HG03378 (cell line): ENCODE results near the gene STIM1.
A peak's percentile ranks its signal among the peaks of the same experiment; 100 is the strongest.

Experiments used
- ATAC-seq: cut with Tn5 transposase; IDR thresholded peaks from one replicate; pipeline ENCODE4 v1.9.1; 2021; ENCODE audit warnings: mild to moderate bottlenecking, moderate library complexity; ENCODE audit not compliant: unreplicated experiment

STIM1 gene

DNA sequence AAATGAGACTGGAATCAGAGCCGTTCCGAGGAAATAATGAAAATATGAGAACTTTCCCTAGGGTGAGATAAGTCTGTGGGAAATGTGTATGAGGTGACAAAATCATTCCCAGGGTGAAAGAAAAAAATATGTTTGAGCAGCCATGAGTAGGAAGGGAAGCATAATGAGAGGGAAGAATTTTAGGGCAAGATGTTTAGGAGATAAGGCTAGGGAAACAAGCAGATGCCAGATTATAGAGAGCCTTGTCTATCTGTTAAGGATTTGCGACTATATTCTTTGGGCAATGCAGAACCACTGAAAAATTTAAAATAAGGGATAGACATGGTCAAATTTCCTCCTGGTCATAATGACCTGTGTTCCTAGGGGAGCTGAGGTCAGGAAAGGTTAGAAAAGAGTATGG, 54.4 kb downstream of the STIM1 start:
- no peak for ATAC-seq

DNA sequence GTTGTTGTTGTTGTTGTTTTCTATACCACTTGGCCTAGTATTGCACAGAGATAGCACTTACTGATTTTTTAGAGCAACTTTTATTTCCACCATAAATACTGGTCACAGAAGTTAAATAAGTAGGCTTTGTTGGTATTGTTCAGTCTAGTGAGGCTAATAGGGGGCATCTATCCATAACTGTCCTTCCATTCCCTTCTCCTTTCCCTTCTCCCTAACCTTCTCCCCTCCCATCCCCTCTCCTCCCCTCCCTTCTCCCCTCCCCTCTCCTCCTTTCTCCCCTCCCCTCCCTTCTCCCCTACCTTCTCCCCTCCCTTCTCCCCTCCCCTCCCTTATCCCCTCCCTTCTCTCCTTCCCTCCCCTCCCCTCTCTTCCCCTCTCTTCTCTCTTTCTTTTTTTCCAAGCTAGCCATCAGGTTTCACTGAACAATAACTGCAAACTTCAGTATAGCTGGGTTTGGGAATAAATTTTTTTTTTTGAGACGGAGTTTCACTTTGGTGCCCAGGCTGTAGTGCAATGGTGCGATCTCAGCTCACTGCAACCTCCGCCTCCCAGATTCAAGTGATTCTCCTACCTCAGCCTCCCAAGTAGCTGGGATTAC, 56.5 kb downstream of the STIM1 start:
- ATAC-seq = no peak

DNA sequence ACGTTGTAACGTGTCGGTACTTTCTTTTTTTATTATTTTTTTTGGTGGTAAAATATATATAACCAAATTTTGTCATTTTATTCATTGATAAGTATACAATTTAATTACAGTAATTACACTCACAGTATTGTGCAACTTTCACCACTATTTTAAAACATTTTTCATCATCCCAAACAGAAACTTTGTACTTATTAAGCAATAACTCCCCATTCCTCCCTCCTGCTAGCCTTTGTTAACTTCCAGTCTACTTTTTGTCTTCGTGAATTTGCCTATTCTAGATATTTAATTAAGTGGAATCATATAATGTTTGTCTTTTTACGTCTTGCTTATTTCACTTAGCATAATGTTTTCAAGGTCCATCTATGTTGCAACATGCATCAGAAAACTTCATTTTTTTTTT, 58.5 kb downstream of the STIM1 start:
- no peak for ATAC-seq

DNA sequence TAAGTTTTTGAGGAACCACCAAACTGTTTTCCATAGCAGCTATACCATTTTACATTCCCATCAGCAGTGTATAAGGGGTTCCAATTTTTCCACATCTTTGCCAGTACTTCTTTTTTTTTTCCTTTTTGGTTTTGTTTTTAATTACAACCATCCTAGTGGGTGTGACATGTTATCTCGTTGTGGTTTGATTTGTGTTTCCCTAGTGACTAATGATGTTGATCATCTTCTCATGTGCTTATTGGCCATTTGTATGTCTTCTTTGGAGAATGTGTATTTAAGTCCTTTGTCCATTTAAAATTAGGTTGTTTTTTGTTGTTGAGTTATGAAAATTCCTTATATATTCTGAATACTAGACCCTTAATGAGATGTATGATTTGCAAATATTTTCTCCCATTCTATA, 59.3 kb downstream of the STIM1 start:
- ATAC-seq = no peak

DNA sequence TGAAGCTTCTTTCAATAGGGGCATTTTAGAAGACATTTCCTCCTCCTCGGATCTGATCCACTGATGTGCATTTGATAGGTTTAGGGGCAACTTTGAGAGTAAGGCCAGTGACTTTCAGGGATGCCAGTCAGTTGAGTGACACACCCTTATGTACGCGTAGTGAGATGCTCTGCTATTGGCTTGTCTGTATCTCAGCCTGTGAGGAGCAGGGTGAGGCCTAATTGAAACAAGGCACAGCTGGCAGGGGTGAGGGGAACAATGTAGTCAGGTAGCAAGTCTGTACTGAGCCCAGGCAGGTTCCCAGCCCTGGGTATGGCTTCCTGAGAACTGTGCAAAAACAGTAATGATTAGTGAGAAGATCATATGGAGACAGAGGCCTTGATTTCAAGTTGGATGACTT, 61.5 kb downstream of the STIM1 start:
- no peak for ATAC-seq

DNA sequence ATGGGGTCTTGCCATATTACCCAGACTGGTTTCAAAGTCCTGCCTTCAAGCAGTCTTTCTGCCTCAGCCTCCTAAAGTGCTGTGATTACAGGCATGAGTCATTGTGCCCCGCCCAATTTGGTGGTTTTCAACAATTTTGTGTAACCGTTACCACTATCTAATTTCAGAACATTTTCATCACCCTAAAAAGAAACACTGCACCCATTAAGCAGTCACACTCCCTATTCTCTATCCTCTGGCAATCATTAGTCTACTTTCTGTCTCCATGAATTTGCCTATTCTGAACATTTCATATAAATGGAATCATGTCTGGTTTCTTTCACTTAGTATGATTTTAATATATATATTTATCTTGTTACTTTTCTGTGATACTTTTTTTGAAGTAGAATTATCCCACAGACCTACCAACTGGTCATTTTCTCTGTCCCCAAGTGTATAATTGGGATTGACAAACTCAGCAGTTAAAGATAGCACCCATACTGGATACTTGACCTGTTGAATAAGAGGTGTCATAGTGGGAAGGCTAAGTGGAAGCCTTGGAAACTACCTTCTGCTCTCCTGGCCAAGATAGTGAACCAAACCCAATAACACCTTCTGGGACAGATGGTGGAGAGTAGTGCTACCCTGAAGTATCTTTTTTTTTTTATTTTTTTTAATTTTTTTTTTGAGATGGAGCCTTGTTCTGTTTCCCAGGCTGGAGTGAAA, 64.8 kb downstream of the STIM1 start:
- peak; percentile 80 for ATAC-seq

DNA sequence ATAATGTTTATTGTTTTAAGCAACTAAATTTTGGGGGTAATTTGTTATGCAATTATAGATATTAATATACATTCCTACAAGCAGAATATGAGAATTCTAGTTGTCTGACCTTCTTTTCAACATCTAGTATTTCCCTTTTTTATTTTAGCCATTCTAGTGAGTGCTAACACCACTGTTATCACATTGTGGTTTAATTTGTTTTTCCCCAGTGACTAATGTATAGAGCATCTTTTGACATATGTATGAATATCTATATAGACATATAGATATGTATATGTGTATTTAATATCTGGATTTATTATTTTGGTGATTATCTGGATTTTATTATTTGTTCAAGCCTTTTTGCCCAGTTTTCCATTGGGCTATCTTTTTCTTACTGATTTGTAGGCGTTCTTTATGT, 66.6 kb downstream of the STIM1 start:
- no peak for ATAC-seq

DNA sequence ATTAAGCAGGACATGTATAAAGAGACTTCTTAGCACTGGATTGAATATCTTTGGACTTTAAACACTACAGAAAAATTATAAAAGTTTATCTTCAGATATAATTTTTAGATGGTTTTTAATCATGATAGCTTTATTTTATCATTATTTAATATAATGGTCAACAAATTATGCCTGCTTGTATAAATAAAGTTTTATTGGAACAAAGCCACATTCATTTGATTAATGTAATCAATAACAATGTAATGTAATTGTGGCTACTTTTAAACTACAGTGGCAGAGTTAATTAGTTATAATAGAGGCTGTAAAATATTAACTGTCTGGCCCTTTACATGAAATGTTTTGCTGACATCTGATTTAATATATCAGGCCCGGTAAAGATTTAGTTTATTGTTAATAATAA, 70.0 kb downstream of the STIM1 start:
- ATAC-seq = no peak

DNA sequence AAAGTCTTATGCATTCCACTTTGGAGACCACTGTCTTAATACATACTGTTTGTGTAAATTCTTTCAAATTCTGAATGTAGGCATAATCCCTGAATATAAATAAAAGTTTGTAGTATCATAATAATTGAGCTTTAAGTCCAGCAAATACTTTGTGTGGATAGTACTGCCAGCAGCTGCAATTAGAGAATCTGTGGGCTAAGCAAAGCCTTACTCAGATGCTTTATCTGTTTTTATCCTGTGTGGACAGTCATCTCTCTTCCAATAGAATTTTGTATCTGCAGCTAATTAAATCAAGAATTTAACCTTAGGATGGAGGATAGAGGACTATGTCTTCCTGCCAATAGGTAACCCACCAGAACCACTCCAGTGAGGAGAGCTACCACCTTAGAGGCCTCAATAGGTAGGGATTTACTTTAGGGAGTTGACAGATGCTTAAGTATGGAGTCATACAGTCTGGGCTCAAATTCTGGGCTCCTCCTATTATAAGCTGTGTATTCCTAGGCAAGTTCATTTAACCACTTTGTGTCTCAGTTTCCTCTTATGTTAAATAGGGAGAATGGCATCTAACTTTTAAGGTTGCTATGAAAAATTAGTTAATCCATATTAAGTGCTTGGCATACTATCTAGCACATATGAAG, 71.1 kb downstream of the STIM1 start:
- no peak for ATAC-seq

DNA sequence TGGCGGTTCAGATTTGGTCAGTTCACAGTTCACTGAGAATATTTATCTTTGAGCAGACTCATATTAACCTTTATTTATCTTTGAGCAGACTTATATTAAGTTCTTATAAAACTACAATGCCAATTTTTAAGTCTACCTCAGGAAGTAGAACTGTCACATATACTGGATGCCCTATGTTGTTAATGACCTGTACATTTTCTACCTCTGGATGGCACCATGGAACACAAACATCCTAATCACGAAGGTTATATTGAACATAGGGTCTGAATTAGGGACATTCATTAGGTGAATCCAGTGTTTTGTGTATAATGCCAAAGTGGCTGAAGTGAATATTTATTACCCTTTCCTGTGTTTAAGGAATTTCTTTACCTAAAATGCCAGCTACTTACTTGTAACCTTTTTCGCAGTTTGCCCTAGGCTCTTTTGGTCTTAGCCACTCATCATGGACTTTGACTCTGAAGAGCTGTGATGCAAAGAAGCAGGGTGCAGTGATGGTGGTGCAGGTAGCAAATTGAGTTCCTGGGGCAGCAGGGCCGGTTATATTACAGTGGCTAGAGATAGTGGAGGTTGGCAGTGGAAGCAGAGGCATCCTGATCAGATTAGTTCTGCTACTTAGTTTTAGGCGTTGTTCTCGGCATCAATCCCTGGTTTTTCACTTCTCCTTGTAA, 71.8 kb downstream of the STIM1 start:
- no peak for ATAC-seq

DNA sequence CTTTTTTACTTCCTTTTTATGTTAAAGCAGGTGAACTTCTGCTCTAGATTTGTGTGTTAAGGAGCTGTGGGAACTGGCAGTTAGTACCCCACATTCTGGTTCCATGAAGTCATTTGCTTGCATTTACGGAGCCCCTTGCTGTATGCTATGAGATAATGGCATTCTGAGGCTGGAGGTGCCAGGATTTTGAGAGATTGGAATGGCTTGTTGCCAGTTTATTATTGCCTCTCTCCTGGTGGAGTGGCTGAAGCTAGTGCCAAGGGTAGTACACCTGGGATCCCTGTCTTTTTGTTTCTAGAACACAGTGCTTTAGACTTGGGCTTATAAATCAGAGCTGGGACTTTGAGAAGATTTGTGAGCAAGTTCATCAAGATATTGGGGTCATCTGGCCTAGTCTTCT, 73.8 kb downstream of the STIM1 start:
- ATAC-seq = no peak

DNA sequence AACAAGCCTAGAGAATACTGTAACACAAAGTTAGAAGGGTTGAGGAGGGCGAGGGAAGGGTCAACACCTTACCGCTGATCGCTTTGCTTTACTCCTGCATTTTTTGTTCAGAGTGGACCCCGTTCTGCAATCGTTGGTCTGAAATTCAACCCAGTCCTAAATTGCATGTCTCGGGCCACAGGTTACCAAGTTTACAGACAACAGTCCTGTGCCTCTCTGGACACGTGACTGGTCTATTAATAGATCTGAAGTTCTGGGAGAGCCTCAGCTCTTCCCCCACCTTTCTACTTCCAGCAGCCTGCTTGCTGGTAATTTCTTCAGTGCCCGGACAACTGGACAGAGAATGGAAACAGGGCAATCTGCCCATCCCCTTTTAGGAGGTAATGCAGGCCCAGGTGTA, 74.2 kb downstream of the STIM1 start:
- no peak for ATAC-seq

DNA sequence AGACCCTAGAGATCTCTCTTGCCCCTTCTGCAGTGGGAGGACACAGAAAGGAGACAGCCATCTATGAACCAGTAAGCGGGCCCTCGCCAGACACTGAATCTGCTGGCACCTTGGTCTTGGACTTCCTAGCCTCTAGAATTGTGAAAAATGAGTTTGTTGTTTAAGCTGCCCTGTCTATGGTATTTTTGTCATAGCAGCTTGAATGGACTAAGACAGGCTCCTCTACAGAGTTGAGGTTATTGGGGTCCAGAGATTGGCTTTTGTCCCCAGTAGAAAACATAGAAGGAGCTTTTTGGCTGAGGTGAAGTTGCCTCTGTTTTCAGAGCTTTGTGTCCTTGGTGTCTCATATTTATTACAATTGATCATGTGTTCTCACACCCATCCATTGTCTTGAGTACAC, 77.2 kb downstream of the STIM1 start:
- no peak for ATAC-seq

DNA sequence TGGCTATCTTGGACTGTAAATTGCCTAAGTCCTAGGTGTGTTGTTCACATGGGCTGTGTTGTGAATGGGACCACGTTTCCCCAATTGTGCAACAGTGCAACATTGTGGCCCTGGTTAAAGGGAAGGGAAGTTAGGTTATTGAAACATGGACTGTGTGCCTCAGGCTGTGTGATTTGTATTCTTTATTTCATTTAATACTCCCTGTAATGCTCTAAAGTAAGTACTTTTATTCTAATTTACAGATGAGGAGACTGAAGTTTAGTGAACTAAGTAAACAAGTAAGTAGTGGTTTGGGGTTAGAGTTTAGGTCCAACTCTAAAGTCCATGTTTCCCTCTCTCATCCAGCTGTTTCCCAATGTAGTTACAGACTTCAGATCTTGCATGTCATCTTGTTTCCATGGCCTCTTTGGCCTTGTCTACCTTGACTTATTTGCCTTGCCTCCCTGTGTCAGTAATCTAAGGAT, 77.7 kb downstream of the STIM1 start:
- no peak for ATAC-seq

DNA sequence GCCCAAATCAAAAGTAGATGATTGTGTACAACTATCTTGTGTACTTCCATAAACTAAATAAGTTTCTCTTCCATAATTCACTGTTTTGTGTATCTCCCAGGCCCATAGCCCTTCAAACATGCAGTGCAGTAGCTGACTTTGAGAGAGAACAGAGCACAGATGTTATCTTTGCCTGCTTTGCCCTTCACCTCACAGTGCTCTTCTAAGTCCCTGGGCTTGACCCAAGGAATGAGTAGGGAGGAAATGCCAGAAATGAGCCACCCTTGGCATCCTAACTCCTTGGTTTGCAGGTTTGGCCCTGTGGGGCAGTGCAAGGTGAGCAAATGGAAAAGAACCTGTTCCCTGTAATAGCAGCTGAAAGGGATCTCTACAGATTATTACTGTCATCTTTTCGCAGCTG, 79.2 kb downstream of the STIM1 start:
- ATAC-seq = no peak

DNA sequence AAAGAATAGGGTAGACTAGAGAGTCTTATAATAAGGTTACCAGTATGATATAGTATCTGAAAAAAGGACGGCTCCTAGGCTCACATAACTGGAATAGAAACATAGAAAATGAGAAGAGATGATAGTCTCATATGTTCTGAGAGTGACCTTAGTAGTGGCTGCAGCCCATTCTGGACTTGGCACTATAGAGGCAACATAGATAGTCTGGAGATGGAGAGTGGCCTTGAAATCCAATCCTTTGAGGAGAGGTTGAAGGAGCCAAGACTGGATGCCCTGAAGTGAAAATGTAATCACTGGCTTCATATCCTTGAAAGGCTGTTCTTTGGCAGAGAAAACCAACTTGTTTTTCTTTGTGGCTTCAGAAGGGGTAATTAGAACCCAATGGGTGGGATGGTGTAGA, 81.1 kb downstream of the STIM1 start:
- ATAC-seq = no peak

DNA sequence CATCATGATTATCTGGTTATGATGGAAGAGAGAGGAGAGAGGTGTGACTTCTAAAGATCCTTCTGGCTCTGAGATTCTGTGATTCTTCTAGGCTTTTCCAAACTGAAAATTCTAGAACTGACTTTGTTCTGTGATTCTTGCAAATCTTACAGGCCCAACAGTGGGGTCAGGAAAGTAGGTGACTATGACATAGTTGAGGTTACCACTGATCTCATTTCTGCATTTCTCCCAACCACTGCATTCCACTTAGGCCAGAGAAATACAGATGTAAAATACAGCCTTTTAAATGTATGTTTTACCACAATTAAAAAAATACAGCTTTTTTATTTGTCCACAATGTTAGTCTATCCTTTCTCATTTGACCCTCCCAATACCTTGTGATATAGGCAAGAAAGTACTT, 83.7 kb downstream of the STIM1 start:
- ATAC-seq = no peak

DNA sequence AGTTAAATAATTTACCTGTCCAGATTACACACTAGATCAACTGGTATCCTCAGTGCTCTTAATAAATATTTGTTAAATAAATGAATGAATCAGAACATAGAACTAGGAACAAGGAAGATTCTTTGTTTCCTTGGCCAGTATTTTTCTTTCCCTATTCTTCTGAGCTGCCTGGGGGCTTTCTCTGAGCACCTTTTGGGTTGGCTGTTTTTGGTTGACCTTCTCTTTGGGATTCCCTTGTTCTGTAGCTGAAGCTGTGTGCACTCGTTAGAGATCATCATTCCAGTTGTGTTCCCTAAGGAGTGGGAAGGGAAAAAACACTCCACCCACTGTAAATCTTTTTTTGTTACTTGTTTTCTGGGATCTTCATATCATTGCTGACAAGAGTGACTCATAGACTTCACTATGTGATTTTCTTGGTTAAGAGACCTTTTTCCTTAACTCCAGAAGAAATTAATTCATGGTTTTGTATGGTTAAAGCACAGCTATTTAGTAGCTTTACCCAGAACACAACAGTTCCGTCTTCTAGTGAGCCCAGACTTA, 84.3 kb downstream of the STIM1 start:
- ATAC-seq = no peak

DNA sequence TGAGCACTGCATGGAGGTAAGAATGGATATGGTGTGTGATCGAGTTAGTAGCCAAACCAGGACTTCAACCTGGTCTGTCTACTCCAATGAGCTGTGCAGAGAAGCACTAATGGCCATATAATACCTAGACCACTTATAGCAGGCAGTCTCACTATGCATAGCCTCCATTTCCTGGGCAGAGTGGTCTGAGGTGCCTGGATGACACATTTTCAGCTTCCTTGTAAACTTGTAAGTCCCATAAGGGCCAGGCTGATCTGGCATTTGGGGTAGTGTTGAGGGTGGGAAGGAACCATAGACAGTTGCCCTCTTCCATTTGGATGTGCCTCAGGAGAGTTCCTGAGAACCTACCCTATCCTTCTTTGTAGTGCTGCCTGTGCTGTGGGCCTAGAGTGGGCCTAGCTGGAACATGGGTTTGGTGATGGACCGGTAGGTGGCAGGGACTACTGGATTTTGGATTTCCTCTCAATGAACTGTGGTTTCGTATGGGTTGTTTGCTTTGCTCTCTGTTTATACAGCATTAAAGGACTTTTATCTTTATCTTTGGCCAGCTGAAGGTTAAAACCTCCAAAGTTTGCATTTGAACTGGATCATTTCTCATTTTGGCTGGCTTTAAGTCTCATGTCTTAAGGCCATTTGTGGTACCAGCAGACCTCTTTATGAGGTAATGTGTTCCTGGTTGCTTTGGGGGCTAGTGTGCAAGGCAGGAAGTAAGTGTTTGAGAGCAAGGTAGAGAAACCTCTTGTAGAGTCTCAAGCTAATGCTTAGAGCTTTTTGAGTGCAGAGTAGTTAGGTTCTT, 86.9 kb downstream of the STIM1 start:
- ATAC-seq = peak; percentile 39

DNA sequence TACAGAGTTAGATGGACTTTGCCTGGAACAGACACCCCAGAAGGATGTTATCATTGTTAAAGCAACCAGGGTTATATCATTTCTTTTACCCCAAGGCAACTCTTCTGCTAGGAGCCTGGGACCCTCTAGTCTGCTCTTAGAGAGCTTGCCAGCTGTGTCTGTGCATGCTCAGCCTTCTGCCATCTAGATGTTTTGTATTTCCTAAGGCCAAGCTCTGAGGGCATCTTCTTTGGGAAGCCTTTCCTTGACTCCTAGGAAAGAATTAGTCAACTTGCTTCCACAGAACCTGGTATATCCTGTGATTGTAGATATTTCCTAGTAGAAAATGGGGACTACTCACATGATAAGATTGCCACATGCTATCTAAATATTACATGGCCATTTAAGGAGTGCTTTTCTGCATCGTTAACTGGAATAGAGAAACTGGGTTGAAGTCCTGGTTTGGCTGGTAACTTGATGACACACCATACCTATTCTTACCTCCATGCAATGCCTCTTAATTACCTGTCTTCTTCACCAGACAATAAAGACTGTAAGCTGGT, 87.6 kb downstream of the STIM1 start:
- ATAC-seq = no peak

DNA sequence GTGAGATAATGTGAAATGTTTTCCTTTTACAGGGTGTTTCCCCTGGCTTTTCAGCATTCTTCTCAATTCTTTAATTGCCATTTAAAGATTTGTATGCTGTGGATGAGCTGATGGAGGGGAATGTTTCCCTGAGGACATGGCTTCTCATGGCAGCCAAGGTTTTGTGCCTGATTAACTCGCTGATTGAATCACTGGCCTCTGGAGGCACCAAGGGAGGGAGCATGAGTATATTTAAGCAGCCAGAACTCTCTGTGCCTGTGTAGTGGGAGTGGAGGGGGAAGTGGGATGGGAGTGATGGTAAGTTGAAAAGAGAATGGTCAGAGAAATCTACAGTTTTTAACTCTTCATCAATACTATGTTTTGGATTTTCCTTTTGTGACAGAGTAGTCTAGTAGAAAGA, 88.7 kb downstream of the STIM1 start:
- no peak for ATAC-seq
